ENCODE measurements around the gene RGS11. TPM values are rescaled to one million over a fixed set of nuclear protein-coding genes. Genes with fewer than 3 reads are reported as not detected.

Gene RGS11
- total RNA-seq, 3 donors from 2014 or later (not counting 1 experiment from before 2014, with no cell fraction given): 0.25 TPM; not detected in 2

DNA sequence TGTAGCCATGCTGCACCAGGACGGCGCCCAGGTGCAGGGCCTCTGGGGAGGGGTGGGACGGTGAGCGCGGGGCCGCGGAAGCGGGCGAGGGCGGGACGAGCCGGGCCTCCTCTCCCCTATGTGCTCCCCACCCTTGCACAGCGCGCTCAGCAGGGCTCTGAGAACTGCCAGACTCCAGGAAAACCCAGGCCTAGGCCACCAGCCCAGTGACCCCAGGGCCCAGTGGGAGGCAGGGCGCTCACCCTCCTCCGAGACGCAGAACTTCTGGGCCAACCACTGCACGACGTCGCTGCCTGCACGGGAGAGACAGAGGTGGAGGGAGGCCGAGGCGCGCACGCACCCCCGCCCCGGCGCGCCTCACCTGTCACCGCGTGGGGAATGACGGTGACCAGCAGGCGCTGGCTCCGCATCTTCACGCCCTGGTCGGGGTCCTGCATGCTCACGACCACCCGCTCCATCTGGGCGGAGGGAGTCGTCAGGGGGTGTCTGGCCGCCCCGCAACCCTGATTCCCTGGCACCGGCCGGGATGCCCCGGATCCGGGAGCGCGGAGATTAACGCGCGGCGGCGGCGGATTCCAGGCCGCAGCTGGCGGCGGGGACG is 603 bp downstream of the RGS11 start:
- H3K36me3 Mint-ChIP-seq: no peaks in the 10 kb centered on the region
- ATAC-seq: peak; percentile 18 to 60 (median 23)
- Histone ChIP-seq H3K9me3 (ENCODE audit: control insufficient read depth, insufficient read depth, low read length) (no peaks in the 10 kb centered on the region), H3K27me3 (ENCODE audit: control insufficient read depth, insufficient read depth, low read length) (peaks cover 17% of the 10 kb centered on the region), H3K4me3 (ENCODE audit: low read length) (no peak overlapping the region), H3K36me3 (ENCODE audit: control insufficient read depth, insufficient read depth, low read length) (no peaks in the 10 kb centered on the region), H3K4me1 (ENCODE audit: control insufficient read depth, insufficient read depth, low read length) (peaks cover 23% of the 10 kb centered on the region), H3K27ac (ENCODE audit: low read length) (no peak overlapping the region)
- peaks cover 0 to 16% of the 10 kb centered on the region in 2 donors for H3K27me3 Mint-ChIP-seq (ENCODE audit: low read depth in 2 of 2)
- no peak for TF ChIP-seq CTCF (IDR thresholded peaks at IDR 0.05)
- H3K4me1 Mint-ChIP-seq: peaks cover 6 to 11% of the 10 kb centered on the region in 2 donors
- WGBS (ENCODE audit: insufficient coverage): 3% methylated on average over 58 of the region's 58 CpGs
- H3K9me3 Mint-ChIP-seq: no peaks in the 10 kb centered on the region
- peak in 1 of 2 donors; percentile 40 for DNase-seq
- H3K27ac Mint-ChIP-seq: no peak overlapping the region
- peak overlapping the region; percentile 64 for H3K4me3 Mint-ChIP-seq
- intact Hi-C loops (cut with micrococcal nuclease): no loop called here

- peaks cover 0 to 12% of the 10 kb centered on the region in 2 donors for H3K27me3 Mint-ChIP-seq (ENCODE audit: low read depth in 2 of 2)
- whole genome bisulfite sequencing (ENCODE audit: insufficient coverage): 84% methylated on average over 30 of the region's 30 CpGs
- H3K36me3 ChIP-seq (ENCODE audit: control insufficient read depth, insufficient read depth, low read length): no peaks in the 10 kb centered on the region
- H3K9me3 Mint-ChIP-seq: no peaks in the 10 kb centered on the region
- peaks cover 0 to 5% of the 10 kb centered on the region in 2 donors for H3K4me1 Mint-ChIP-seq
- H3K27ac ChIP-seq (ENCODE audit: low read length): no peak overlapping the region
- H3K4me3 Mint-ChIP-seq: no peak overlapping the region
- intact Hi-C loops (cut with micrococcal nuclease): no loop called here
- H3K27ac Mint-ChIP-seq: no peak overlapping the region
- H3K4me1 ChIP-seq (ENCODE audit: control insufficient read depth, insufficient read depth, low read length): peaks cover 11% of the 10 kb centered on the region
- no peak for ATAC-seq
- DNase-seq: no peak
- H3K27me3 ChIP-seq (ENCODE audit: control insufficient read depth, insufficient read depth, low read length): peaks cover 11% of the 10 kb centered on the region
- no peaks in the 10 kb centered on the region for H3K9me3 ChIP-seq (ENCODE audit: control insufficient read depth, insufficient read depth, low read length)
- TF ChIP-seq CTCF (IDR thresholded peaks at IDR 0.05): no peak
- no peak overlapping the region for H3K4me3 ChIP-seq (ENCODE audit: low read length)
- no peaks in the 10 kb centered on the region for H3K36me3 Mint-ChIP-seq
These were observed 2.0 kb downstream of the RGS11 start for GRCh38 chr16:273547-274421.

GRCh38 chr16:272633-273546 is 2.9 kb downstream of the RGS11 start:
- Mint-ChIP-seq H3K9me3 (no peaks in the 10 kb centered on the region), H3K36me3 (no peaks in the 10 kb centered on the region), H3K4me3 (no peak overlapping the region), H3K27ac (no peak overlapping the region), H3K27me3 (ENCODE audit: low read depth in 2 of 2) (peaks cover 0 to 12% of the 10 kb centered on the region in 2 donors), H3K4me1 (peaks cover 0 to 10% of the 10 kb centered on the region in 2 donors)
- no peak for TF ChIP-seq CTCF (IDR thresholded peaks at IDR 0.05)
- 93% methylated on average over 31 of the region's 36 CpGs for WGBS (ENCODE audit: insufficient coverage)
- no peak overlapping the region for H3K27ac ChIP-seq (ENCODE audit: low read length)
- H3K4me3 ChIP-seq (ENCODE audit: low read length): no peak overlapping the region
- intact Hi-C loops (cut with micrococcal nuclease): no loop called here
- ATAC-seq (no peak), DNase-seq (no peak)
- peaks cover 7% of the 10 kb centered on the region for H3K4me1 ChIP-seq (ENCODE audit: control insufficient read depth, insufficient read depth, low read length)
- H3K27me3 ChIP-seq (ENCODE audit: control insufficient read depth, insufficient read depth, low read length): peaks cover 11% of the 10 kb centered on the region
- H3K9me3 ChIP-seq (ENCODE audit: control insufficient read depth, insufficient read depth, low read length): no peaks in the 10 kb centered on the region
- H3K36me3 ChIP-seq (ENCODE audit: control insufficient read depth, insufficient read depth, low read length): no peaks in the 10 kb centered on the region
